ENCODE measurements around the gene ATP8B4. TPM values are rescaled to one million over a fixed set of nuclear protein-coding genes. Genes with fewer than 3 reads are reported as not detected.

The ATP8B4 gene
- total and polyA plus RNA-seq, 2 of the 8 experiments (the other 6 are each of a cell fraction or from before 2014, with no cell fraction given) = 0.17 to 0.24 TPM

GRCh38 chr15:50113992-50114780 lies 4.8 kb downstream of the ATP8B4 start (continued):
- TF ChIP-seq, protein P1, sequence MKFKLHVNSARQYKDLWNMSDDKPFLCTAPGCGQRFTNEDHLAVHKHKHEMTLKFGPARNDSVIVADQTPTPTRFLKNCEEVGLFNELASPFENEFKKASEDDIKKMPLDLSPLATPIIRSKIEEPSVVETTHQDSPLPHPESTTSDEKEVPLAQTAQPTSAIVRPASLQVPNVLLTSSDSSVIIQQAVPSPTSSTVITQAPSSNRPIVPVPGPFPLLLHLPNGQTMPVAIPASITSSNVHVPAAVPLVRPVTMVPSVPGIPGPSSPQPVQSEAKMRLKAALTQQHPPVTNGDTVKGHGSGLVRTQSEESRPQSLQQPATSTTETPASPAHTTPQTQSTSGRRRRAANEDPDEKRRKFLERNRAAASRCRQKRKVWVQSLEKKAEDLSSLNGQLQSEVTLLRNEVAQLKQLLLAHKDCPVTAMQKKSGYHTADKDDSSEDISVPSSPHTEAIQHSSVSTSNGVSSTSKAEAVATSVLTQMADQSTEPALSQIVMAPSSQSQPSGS (IDR thresholded peaks at IDR 0.05; ENCODE audit: low read length) = no peak
- TF ChIP-seq SP1 (IDR thresholded peaks at IDR 0.05; ENCODE audit: low read depth, low read length) = no peak
- no peak for TF ChIP-seq BCL11A (IDR thresholded peaks at IDR 0.05; ENCODE audit: low read depth in 2 of 2, low read length in 2 of 2)
- TF ChIP-seq BRCA1 (IDR thresholded peaks at IDR 0.05; ENCODE audit: low read depth, low read length) = no peak
